WI38 (cell line): Measurements from ENCODE around the gene CHST5.
"Not testable (repeated sequence)": the region's sequence is repeated elsewhere in the genome, so short reads cannot be mapped to it uniquely, and the experiment has no call there.

Source experiments
- H3K4me3 ChIP-seq: 2 replicates; pipeline ENCODE4 v1.5.1; 2011; ENCODE audit warnings: low read depth, mild to moderate bottlenecking, control low read depth, low read length
- CTCF ChIP-seq: IDR thresholded peaks from 2 replicates; pipeline ENCODE4 v1.5.1; 2012; ENCODE audit warnings: low read depth, mild to moderate bottlenecking, control low read depth, low read length

Gene CHST5

DNA sequence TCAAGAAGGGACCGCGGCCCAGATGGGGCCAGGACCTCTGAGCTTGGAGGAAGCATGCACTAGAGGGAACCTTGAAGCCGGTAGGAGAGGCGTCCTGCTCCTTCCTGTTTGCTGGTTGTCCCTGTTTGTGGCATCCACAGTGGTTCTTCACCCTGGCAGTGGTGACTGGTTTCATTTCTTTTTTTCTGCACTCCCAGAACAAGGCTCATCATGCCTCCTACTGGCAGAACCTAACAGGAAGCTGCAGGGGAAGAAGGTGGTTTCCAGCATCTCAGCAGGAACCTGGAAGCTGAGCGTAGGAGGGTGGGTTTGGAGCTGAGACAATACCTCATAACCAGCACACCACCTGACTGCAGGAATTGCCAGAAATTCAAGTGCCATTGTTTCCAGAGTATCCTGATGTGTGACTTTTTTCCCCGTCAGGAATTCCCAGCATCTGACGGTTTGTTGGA is 14.3 kb upstream of the CHST5 start:
- TF ChIP-seq CTCF, result peak; percentile 35
- H3K4me3 ChIP-seq, result no peak overlapping the region

DNA sequence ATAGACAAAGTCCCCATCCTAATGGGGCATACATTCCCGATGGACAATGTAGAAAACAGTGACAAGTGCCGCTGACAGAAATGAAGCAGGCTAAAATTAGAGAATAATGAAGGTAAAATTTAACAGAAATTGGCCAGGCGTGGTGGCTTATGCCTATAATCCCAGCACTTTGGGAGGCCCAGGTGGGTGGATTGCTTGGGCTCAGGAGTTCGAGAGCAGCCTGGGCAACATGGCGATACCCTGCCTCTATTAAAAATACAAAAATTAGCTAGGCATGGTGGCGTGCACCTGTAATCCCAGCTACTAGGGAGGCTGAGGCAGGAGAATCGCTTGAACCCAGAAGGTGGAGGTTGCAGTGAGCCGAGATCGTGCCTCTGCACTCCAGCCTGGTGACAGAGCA is 12.5 kb upstream of the CHST5 start:
- H3K4me3 ChIP-seq, result not testable (repeated sequence)

- H3K4me3 ChIP-seq, result no peak overlapping the region
- TF ChIP-seq CTCF, result no peak
These were observed 10.4 kb upstream of the CHST5 start for GRCh38 chr16:75546293-75546692.

- not testable (repeated sequence) for H3K4me3 ChIP-seq
These were observed 10.0 kb upstream of the CHST5 start for GRCh38 chr16:75545879-75546278.

- H3K4me3 ChIP-seq, result not testable (repeated sequence)
These were observed 6.6 kb upstream of the CHST5 start for GRCh38 chr16:75542462-75542861.

- H3K4me3 ChIP-seq, result no peak overlapping the region
- no peak for TF ChIP-seq CTCF
These were observed 5.3 kb upstream of the CHST5 start for GRCh38 chr16:75541236-75541635.

DNA sequence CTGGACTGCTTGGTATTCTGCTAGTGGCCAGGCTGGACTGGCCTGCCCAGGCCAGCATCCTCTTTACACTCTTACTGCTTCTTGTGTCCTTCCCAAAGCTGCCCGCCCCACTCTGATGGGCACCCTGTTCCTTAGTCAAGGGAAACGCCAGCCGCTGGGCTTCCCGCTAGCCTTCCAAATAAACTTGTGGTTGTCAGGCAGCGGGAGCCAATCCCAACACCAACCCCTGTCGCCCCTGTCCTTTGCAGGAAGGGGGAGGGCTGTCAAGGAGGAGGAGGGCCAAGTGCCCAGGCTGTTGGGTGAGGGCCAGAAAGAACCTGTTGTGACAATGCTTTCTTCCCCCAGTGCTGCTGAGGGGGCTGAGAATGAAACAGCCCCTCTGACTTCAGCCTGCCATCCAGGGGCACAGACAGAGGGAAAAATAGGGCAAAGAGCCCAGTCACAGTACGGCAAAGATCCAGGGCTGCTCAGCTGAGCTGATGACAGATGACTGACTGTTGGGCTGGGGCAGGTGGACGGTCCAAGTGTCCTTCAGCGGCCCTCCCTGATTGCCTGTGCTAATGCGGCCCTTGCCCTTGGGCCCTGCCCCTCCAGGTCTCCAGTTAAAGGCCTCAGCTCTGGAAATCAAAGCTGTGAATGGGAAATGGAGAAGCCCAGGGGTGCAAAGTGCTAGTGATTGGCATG is 3.1 kb upstream of the CHST5 start:
- not testable (repeated sequence) for H3K4me3 ChIP-seq

DNA sequence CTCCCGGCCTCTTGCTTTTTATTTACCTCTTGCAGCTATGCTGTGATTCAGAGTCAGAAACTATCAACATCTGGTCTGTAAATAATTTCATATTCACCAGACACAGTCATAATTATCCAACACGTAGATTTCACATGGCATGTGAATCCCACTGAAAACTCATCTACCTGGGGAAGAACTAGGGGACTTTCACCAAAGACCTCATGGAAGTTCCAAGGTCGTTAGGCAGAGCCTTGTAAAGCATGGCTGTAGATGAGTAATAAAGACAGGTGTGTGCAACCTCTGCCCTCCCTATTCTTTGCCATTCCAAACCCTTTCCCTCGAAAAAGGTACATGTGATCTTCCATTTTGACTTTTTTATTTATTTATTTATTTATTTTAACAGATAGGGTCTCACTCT is 1.9 kb upstream of the CHST5 start:
- no peak overlapping the region for H3K4me3 ChIP-seq
- TF ChIP-seq CTCF, result no peak

DNA sequence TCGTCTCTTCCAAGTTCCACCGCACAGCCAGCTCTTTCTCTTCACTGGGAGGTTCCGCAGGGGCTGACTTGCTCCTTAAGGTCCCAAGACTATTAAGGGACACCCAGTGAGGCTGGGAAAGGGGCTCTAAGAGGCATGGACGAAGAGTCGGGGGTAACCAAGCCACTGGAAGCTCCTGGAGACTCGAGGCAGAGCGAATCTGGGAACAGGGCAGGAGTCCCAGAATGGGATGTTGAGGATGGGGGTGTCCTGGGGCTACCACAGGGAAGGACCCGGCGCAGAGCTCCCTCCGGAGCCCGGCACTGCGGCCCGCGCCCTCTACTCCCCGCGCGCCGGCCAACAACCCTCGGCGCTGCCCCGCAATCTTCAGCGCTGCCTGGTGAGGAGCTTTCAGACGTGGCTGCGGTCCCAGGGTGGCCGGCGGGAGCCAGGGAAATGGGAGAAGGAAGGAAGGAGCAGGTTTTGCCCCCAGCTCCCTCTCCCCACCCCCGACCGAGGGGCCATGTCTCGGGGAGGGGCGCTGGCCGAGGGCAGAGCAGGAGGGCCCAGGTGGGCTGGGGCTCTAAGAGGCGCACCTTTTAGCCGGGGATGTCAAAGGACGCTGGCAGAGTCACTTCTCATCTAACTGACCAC is 581 bp downstream of the CHST5 start:
- no peak overlapping the region for H3K4me3 ChIP-seq
- no peak for TF ChIP-seq CTCF
